Measurements from ENCODE around the gene KIAA0232.
"Not testable (repeated sequence)": the region's sequence is repeated elsewhere in the genome, so short reads cannot be mapped to it uniquely, and the experiment has no call there.

The KIAA0232 gene

DNA sequence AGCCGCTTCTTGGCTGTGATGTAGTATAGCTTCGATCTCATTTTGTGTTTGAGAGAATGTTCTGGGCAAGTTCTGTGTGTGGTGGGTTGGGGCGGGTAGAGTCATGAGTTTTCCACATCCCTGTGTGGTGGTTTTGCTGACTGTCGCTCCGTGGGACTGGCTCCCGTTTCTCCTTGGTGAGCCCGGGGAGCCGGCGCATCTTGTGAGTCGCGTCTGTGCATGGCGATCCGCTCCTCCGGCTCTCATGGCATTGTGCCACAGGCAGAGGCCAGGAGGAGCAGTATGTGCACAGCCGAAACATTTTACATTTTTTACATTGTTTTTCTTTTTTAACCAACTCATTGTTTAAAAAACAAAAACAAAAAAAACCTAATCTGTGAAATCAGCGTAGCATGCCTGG lies 99.4 kb downstream of the KIAA0232 start:
- DNase-seq (ENCODE audit: low read depth) = no peak

DNA sequence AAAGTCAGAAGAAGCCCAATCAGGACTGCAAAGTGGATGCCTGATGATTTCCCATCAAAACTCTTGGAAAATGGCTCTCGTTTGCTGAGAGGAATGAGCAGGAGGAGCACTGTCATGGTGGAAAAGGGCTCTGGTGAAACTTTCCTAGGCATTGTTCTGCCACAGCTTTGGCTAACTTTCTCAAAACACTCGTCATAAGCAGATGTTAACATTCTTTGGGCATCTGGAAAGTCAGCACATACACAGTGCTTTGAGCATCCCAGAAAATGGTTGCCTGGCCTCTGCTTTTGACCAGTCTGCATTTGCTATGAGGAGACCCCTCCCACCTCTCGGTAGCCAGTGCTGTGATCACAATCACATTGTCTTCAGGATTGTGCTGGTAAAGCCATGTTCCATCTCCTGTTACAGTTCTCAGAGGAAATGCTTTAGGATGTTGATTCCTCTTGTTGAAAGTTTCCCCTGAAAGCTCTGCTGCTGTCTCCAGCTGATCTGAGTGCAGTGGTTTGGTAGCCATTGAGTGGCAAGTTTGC lies 101.9 kb downstream of the KIAA0232 start:
- DNase-seq (ENCODE audit: low read depth) = peak; percentile 9

DNA sequence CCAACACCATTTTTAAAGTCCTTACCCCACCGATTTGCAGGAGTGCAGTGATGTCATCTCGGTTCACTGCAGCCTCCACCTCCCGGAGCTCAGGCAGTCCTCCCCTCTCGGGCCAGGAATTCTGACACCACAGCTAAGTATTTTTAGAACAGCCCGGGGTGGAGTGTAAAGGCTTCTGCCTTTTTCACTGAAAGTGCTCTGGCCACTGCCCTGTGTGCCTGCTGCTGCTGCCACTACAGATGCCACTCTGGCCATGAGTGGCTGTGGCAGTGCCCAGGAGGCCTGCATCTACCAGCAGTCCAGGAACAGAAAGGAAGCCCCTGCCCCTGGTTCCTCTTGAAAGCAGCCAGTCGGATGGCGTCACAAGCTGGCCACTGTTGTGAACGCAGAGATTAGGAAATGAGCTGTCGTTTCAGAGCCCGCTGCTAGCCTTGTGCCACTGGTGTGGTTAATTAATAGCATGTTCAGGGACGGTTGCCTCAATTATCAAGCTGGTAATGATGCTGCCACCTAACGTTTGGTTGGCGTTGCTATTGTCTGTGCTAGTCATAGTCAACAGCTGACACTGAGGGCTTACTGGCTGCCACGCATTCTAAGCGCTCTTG lies 103.5 kb downstream of the KIAA0232 start:
- DNase-seq (ENCODE audit: low read depth) = peak; percentile 85

DNA sequence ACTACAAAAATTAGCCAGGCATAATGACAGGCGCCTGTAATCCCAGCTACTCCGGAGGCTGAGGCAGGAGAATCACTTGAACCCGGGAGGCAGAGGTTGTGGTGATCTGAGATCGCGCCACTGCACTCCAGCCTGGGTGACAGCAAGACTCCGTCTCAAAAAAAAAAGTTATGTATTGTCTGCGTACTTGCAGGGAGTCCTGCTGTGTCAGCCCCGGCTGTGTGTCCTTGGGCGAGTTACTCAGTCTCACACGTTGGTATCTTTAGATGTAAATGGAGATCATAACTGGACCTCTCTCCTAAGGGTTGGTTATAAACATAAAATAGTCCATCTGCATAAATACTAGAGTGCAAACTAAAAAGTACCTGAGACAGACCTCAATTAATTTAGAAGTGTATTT lies 104.4 kb downstream of the KIAA0232 start:
- no peak for DNase-seq (ENCODE audit: low read depth)

DNA sequence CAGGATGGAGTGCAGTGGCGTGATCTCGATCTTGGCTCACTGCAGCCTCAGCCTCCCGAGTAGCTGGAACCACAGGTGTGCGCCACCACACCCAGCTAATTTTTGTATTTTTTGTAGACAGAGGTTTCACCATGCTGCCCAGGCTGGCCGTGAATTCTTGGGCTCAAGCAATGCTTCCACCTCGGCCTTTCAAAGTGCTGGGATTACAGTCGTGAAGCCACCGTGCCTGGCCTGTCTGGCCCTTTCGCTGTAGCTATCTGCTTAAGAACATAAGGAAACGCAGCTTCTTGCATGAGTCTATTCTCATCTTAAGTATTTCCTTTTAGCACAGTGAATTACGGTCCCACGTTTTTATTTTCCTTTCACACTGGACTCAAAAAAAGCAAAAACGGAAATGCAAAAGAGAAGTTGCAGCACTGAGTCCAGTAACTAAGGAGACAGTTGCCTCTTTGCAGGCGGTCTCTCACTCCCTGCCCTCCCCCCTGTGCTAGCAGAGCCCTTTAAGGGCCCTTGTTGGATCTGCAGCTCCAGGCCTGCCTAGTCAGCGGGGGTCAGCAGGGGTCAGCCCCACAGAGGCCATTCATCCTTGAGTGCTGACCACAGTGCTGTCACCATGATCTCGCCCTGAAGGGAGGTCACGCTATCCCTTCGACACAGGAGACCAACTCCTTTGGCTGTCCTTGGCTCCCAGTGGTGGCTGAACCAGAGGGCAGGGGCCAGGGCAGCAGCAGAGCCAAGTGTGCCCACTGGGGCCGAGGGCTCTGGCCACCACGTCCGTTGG lies 105.3 kb downstream of the KIAA0232 start:
- DNase-seq (ENCODE audit: low read depth) = no peak

DNA sequence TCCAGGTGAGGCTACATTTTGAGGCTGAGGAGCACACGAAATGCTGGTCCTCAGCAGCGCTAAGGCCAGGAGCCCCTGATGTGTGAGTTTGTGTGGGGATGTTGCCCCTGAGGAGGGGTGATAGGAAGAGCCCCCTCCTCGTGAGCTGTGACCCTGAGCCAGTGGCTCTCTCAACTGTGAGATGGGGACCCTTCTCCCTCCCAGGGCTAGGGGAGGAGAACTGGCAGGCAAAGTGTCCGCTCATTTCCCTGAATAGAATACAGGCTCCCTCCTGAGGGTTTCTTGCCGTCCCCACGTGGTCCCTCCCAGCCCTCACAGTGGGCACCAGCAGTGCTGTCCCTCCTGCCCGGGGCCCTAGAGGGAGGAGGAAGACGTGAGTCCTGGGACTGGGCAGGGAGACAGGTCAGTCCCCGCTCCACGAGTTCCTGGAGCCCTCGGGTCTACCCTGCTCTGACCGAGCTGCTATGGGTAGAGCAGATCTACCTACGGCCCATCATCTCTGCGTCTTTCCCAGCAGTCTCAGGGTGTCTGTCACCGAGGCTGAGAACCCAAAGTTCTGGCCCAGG lies 106.1 kb downstream of the KIAA0232 start:
- DNase-seq (ENCODE audit: low read depth) = no peak

DNA sequence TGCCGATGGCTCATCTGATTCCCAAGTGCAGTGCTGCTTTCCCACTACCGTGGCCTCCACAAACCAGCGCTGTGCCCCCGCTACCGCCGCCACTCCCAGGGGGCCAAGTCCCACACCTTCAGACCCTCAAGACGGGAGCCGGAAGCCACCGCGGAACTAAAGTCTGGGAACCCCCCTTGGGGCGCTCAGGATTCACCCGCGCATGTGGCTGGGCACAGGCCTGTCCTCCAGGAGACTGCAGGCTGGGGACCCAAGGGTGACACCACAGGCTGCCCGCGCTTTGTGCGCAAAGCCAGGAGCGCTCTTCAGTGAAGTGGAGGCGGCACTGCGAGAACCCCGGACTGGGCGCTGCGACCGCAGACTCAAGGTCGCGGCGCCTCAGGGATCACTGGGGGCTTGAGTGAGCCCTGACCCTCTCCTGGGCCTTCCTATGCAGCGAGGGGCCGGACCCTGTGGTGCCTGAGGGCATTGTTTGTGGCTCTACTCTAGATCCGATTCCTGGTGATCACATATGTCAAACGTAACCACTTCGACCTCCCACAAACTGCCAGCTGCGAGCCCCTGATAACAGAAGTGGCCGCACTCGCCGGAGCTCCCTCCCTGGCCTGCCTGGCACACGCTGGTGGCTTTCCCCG lies 106.7 kb downstream of the KIAA0232 start:
- no peak for DNase-seq (ENCODE audit: low read depth)

DNA sequence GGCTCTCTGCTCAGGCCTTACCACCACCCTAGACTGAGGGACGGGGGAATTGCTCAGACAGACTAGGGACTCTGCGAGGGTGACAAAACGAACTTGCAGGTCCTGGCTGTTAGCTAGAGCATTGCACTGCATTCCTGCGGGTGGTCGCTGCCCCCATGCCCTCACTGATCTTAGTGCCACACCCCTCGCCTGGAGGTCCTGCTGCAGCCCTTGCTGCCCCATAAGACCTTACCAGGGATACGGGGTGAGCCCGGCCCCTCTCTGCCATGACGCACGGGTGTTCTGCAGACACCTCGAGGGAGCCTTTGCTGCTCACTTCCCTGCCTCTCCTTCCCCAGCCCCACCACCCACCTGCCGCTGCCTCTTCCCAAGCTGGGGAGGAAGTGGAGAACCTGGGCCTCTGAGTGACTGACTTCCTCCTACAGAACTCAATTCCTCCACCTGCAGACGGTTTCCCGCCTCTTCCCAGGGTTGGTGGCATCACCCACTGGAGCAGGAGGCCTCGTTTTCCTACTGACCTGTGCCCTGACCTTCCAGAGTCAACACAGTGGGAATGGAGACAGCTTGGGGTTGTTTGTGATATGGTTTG lies 107.3 kb downstream of the KIAA0232 start:
- no peak for DNase-seq (ENCODE audit: low read depth)

DNA sequence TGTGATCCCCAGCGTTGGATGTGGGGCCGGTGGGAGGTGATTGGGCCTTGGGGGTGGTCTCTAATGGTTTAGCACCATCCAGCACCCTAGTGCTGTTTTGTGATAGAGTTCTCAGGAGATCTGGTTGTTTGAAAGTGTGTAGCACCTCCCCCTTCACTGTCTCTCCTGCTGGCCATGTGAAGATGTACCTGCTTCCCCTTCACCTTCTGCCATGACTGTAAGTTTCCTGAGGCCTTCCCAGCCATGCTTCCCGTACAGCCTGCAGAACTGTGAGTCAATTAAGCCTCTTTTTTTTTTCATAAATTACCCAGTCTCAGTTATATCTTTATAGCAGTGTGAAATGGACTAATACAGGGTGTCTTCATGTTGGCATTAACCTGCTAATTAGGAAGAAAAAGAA lies 107.8 kb downstream of the KIAA0232 start:
- DNase-seq (ENCODE audit: low read depth) = no peak

DNA sequence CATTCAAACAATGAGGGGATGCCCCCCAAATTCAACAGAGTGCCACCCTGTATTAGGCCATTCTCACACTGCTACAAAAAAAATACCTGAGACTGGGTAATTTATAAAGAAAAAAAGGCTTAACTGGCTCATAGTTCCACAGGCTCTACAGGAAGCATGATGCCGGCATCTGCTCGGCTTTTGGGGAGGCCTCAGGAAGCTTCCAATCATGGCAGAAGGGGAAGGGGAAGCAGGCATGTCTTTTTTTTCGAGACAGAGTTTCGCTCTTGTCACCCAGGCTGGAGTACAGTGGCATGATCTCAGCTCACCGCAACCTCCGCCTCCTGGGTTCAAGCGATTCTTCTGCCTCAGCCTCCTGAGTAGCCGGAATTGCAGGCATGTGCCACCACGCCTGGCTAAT lies 108.4 kb downstream of the KIAA0232 start:
- not testable (repeated sequence) for DNase-seq (ENCODE audit: low read depth)

DNA sequence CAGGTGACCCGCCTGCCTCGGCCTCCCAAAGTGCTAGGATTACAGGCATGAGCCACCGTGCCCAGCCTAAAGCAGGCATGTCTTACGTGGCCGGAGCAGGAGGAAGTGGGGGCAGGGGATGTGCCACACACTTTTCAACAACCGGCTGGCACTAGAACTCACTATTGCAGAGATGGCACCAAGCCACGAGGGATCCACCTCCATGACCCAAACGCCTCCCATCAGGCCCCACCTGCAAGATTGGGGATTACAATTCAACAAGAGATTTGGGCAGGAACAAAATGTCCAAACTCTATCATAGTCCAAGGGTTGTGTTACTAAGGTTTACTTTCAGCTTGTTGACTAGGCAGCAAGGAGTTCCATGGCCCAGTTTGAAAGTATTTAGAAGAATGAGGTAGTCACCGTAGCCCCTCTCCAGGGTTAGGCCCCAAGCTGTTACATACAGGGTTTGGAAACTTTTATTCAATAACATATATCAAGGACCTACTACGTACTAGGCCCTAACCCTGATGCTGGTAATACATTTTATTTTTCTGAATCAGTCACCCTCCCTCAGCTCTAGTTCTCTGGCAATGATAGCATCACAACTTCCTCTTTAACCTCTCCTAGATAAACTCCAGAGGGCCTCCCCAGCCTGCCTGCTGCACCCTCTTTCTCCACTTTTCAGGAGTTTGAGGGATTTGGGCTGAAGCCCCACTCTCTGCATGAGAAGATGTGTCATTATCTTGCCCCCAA lies 109.1 kb downstream of the KIAA0232 start:
- DNase-seq (ENCODE audit: low read depth) = peak; percentile 32

DNA sequence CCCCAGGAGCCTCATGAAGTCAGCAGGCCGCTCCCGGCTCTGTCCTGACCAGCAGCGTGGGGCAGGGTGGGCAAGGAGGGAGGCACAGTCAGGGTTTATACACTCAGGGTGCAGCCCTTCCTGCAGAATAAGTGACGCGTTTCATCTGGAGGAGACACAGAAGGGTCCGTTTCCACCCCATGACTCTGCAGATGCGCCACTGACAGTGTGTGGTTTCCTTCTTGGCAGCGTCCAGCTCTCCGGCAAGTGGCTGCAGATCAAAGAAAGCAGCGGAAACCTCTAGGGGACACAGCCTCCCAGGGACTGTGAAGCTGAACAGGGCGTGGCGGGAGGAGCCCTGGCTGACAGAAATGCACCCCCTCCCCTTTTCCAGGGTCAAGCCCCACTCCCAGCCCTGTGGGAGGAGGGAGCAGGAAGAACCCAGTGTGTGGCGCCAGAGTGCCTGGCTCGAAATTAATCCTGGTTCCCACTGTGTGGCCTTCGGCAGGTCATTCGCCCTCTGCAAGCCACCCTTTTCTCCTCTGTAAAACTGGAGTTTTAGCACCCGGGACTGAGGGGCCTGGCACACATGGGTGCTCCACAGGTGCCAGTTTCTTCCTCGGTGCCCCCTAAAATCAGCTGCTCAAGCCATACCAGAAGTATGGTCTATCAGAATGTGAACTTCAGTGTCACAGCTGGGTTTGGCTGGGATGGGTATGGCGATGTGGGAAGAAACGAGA lies 109.8 kb downstream of the KIAA0232 start:
- DNase-seq (ENCODE audit: low read depth) = peak; percentile 74

DNA sequence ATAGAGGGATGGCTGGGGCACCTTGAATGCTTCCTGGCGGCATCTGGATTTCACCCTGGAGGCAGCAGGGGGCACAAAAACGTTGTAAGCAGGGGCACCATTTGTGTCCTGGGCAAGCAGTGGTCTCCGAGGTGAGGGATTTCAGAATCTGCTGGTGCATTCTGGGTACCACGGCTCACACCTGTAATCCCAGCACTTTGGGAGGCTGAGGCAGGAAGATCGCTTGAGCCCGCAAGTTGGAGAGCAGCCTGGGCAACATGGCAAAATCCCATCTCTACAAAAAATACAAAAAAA lies 110.3 kb downstream of the KIAA0232 start:
- no peak for DNase-seq (ENCODE audit: low read depth)

DNA sequence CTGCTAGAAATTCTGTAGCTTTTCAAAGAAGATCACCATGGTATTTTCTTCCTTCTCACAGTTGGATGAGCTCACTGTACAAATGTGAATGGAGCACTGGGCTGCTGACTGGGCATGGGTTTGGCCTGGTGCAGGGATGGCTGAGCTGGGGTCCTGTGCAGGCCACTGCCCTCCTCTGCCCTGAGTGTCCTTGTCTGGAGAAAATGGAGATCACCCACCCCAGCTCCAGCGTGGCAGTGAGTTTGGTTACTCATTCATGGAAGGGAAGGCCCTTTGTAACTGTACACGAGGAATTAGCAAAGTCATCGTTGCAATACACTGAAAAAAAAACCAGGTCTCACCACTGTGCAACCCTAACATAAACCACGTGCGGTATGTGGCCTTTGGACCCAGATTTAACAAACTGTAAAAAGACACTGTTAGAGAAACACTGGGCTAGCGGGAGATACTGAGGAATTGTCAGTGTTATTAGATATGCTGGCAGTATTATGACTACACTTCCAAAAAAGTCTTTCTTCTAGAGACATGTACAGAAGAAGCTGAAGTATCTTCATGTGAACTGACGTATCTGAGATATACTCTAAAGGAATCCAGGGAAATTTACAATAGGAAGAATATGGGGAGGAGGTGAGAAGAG lies 111.0 kb downstream of the KIAA0232 start:
- peak; percentile 51 for DNase-seq (ENCODE audit: low read depth)

DNA sequence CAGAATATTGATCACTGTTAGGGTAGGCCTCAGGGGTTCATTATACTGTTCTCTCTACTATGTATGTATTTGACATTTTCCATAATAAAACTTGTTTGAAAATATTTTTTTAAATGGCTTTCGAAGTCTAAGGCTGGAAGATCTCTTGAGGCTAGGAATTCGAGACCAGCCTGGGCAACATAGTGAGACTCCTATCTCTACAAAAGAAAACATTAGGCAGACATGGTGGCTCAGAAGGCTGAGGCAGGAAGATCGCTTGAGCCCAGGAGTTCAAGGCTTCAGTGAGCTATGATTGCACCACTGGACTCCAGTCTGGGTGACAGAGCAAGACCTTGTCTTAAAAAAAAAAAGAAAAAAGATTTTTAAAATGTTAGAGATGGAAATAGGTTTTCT lies 111.6 kb downstream of the KIAA0232 start:
- no peak for DNase-seq (ENCODE audit: low read depth)

DNA sequence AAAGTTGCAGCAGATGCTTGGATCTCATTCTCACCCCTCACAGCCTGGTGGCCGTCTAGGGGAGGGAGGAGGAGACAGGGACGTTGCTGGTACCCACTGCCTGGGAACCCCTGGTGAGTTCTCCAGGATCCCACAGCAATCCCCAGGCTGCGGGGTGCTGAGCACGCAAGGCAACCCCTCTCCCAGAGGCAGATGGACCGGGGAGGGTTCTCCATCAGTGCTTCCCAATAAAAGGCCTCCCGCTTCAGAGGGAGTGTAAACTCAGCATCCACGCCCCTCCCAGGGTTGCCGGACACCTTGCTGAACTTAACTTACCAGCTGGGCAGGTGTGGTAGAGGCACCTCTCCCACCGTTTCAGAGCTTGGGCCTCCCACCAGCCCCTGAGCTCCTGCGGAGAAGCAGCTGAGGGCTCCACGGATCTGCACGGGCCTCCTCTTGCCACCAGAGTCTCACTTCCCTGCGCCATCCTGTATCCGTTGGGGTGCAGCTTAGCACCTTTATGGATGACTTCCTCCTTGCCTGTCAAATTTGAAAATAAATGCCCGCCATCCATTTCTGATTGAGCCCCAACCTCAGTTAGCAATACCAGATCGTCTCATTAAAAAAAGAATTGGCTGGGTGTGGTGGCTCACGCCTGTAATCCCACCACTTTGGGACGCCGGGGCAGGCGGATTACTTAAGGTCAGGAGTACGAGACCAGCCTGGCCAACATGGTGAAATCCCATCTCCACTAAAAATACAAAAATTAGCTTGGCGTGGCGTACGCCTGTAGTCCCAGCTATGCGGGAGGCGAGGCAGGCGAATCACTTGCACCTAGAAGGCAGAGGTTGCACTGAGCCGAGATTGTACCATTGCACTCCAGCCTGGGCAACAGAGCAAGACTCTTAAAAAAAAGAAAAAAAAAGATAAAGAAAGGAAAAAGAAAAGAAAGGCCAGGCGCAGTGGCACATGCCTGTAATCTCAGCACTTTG lies 112.3 kb downstream of the KIAA0232 start:
- DNase-seq (ENCODE audit: low read depth) = no peak

DNA sequence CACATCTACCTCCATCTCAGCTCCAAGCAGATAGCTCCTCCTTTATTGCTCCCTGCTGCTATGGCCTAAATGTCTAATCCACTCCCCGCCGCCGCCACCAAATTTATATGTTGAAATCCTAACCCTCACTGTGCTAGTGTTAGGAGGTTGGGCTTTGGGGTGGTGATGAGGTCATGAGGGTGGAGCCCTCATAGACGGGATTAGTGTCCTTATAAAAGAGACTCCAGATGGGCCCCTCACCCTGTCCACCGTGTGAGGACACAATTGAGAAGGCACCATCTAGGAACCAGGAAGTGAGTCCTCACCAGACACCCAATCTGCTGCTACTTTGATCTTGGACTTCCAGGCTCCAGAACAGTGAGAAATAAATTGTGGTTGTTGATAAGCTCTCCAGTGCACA lies 113.5 kb downstream of the KIAA0232 start:
- DNase-seq (ENCODE audit: low read depth) = no peak

DNA sequence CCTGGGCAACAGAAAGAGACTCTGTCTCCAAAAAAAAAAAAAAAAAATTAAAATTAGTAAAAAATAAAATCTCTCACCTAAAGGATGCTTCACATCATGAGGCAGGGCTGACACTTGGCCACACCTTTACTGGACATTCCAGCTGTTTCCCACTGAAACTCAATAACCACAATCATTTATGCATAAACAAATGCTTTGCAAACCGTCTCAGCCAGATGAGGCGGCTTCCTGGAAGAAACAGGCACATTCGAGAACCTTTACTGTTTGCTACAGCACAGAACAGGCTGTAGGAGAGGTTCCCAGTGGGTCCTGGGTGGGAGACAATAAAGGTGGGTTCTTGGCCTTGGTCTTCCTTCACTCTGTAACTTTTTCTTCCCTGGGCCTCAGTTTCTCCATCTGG lies 116.2 kb downstream of the KIAA0232 start:
- no peak for DNase-seq (ENCODE audit: low read depth)

DNA sequence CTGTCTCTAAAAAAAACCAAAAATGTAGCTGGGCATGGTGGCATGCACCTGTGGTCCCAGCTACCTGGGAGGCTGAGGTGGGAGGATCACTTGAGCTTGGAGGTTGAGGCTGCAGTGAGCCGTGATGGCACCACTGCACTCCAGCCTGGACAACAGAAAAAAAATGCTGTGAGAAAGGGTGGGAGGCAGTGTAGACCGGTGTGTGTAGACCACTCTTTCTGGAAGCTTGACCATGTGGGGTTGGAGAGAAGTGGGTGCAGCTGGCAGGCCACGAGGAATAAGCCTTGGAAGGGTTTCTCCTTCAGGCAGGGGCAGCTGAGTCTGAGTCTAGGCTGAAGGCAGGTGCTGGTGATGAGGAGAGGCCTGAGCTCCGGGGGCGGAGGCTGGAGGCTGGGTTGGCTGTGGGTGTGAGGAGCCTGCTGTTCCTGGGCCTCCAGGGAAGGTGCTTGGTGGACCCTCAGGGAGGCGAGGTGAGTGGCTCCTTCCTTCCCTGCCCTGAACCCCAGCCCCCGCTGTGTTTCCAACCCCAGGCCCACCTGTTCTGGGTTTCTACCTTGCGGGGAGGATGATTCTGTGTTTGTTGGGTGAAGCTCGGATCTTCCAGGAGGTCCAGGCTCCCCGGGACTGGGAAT lies 117.8 kb downstream of the KIAA0232 start:
- DNase-seq (ENCODE audit: low read depth) = no peak
